Left lung (tissue), 10 donors: Measurements from ENCODE around the gene TMED10. TPM values are rescaled to one million over a fixed set of nuclear protein-coding genes. Genes with fewer than 3 reads are reported as not detected.
A peak's percentile ranks its signal among the peaks of the same experiment; 100 is the strongest.

Experiments used
- ATAC-seq: fragments of 200-7000 bp; cut with Tn5 transposase; one replicate; pipeline ENCODE4 v1.9.1; 2020; ENCODE audit warnings: moderate library complexity
- DNase-seq, 4 donors: peaks; one replicate each; pipeline ENCODE4 v3.0.0-alpha.2; 2013 to 2020
- H3K27ac ChIP-seq, 2 donors: fragments of 200-600 bp; sonication (generic) in 1 of 2; one replicate each; pipeline versions ENCODE4 v1.5.0 to v1.8.0; 2020 to 2021
- H3K27me3 ChIP-seq, 2 donors: fragments of 200-600 bp; sonication (generic) in 1 of 2; one replicate each; pipeline versions ENCODE4 v1.5.0 to v1.8.0; 2020 to 2021
- H3K36me3 ChIP-seq, 2 donors: fragments of 200-600 bp; sonication (generic) in 1 of 2; one replicate each; pipeline versions ENCODE4 v1.5.0 to v1.8.0; 2020 to 2021
- H3K4me1 ChIP-seq, 2 donors: fragments of 200-600 bp; one replicate each; pipeline ENCODE4 v1.8.0; 2021
- H3K4me3 ChIP-seq, 2 donors: fragments of 200-600 bp; sonication (generic) in 1 of 2; one replicate each; pipeline versions ENCODE4 v1.5.0 to v1.8.0; 2020 to 2021; ENCODE audit warnings: mild to moderate bottlenecking in 1 of 2
- H3K9me3 ChIP-seq, 2 donors: fragments of 200-600 bp; sonication (generic) in 1 of 2; one replicate each; pipeline versions ENCODE4 v1.5.0 to v1.8.0; 2020 to 2021
- CTCF ChIP-seq, 2 donors: fragments of 200-600 bp; sonication (generic) in 1 of 2; IDR thresholded peaks; one replicate each; pipeline versions ENCODE4 v1.5.0 to v1.8.0; 2021; ENCODE audit warnings: antibody characterized with exemption in 2 of 2
- intact Hi-C, 2 donors: fragments of 100-400 bp; cut with DNase I; formaldehyde crosslinking; loops; one replicate each; pipeline versions ENCODE4 v1.11.2 to v1.14.2; 2022
- polyA plus RNA-seq, 6 donors: library from polyadenylated mRNA; unstranded; fragments of 120-200 nt; gene quantifications; one replicate each; pipeline ENCODE4 v1.2.1, GENCODE V29; 2013; ENCODE audit not compliant: insufficient read length in 6 of 6
- total RNA-seq, 2 donors: library from RNA; stranded (reverse); fragmentation: NEBNext Ultra II Directional; extraction: Animal tissue kit (Norgen Biotek cat#: 25700); gene quantifications; one replicate each; pipeline ENCODE4 v1.2.1, GENCODE V29; 2021
- donor health status: DM: no; HTN: yes; CAD: no.
- donor health status: DM: no; HTN: no; CAD: no.

The TMED10 gene
- total and polyA plus RNA-seq, 8 donors = 171 to 391 (median 197) TPM

- DNase-seq = peak in 1 of 4 donors; percentile 44
- peak; percentile 50 for ATAC-seq
- Histone ChIP-seq H3K4me3 (no peak overlapping the region), H3K4me1 (peaks cover 21 to 53% of the 10 kb centered on the region in 2 donors), H3K9me3 (no peaks in the 10 kb centered on the region), H3K27me3 (no peaks in the 10 kb centered on the region), H3K36me3 (peaks cover 0 to 21% of the 10 kb centered on the region in 2 donors), H3K27ac (peak overlapping the region; percentile 45 to 62)
- intact Hi-C loops = loop anchor here in 1 of 2 donors (10.0 kb wide), 1 partner anchor 356 kb away; no protein-coding TSS in a partner anchor
- TF ChIP-seq CTCF (IDR thresholded peaks at IDR 0.05) = no peak
Observed at GRCh38 chr14:75138492-75138891, 37.9 kb downstream of the TMED10 start.

GRCh38 chr14:75134644-75135043, 41.8 kb downstream of the TMED10 start:
- H3K9me3 ChIP-seq = no peaks in the 10 kb centered on the region
- peaks cover 0 to 45% of the 10 kb centered on the region in 2 donors for H3K36me3 ChIP-seq
- H3K27me3 ChIP-seq = no peaks in the 10 kb centered on the region
- no peak overlapping the region for H3K27ac ChIP-seq
- ATAC-seq (no peak), DNase-seq (no peak)
- no peak overlapping the region for H3K4me3 ChIP-seq
- H3K4me1 ChIP-seq = peaks cover 20 to 31% of the 10 kb centered on the region in 2 donors
- intact Hi-C loops = loop anchor here in 1 of 2 donors (5.0 to 10.0 kb wide), 2 partner anchors 168 to 360 kb away; no protein-coding TSS in a partner anchor
- TF ChIP-seq CTCF (IDR thresholded peaks at IDR 0.05) = no peak

GRCh38 chr14:75133597-75133996, 42.8 kb downstream of the TMED10 start:
- Histone ChIP-seq H3K9me3 (no peaks in the 10 kb centered on the region), H3K36me3 (peaks cover 0 to 45% of the 10 kb centered on the region in 2 donors), H3K4me1 (peaks cover 14 to 23% of the 10 kb centered on the region in 2 donors), H3K27ac (no peak overlapping the region), H3K4me3 (no peak overlapping the region), H3K27me3 (no peaks in the 10 kb centered on the region)
- no peak for TF ChIP-seq CTCF (IDR thresholded peaks at IDR 0.05)
- intact Hi-C loops = loop anchor here in 1 of 2 donors (5.0 to 10.0 kb wide), 2 partner anchors 169 to 361 kb away; no protein-coding TSS in a partner anchor
- DNase-seq (no peak), ATAC-seq (no peak)

GRCh38 chr14:75132382-75133086, 43.9 kb downstream of the TMED10 start:
- Histone ChIP-seq H3K27ac (peak overlapping the region; percentile 14 to 28), H3K4me3 (no peak overlapping the region), H3K36me3 (peaks cover 0 to 45% of the 10 kb centered on the region in 2 donors), H3K27me3 (no peaks in the 10 kb centered on the region), H3K9me3 (no peaks in the 10 kb centered on the region), H3K4me1 (peaks cover 15 to 24% of the 10 kb centered on the region in 2 donors)
- intact Hi-C loops = loop anchor here in 1 of 2 donors (5.0 to 10.0 kb wide), 2 partner anchors 170 to 362 kb away; no protein-coding TSS in a partner anchor
- ATAC-seq (peak; percentile 92), DNase-seq (peak in 2 of 4 donors; percentile 70 to 82)
- TF ChIP-seq CTCF (IDR thresholded peaks at IDR 0.05) = peak; percentile 58 to 87

GRCh38 chr14:75128596-75128990, 47.8 kb downstream of the TMED10 start:
- no peak for DNase-seq
- no peak overlapping the region for H3K4me3 ChIP-seq
- H3K4me1 ChIP-seq = peaks cover 29 to 55% of the 10 kb centered on the region in 2 donors
- peaks cover 0 to 25% of the 10 kb centered on the region in 2 donors for H3K36me3 ChIP-seq
- no peaks in the 10 kb centered on the region for H3K9me3 ChIP-seq
- TF ChIP-seq CTCF (IDR thresholded peaks at IDR 0.05) = no peak
- H3K27me3 ChIP-seq = no peaks in the 10 kb centered on the region
- no peak for ATAC-seq
- H3K27ac ChIP-seq = peak overlapping the region in 1 of 2 donors; percentile 99
- intact Hi-C loops = no loop called here
